GM12878 (cell line): Measurements from ENCODE around the gene EME2. TPM values are rescaled to one million over a fixed set of nuclear protein-coding genes. Genes with fewer than 3 reads are reported as not detected.

ENCODE experiments used
- ATAC-seq: fragments of 200-7000 bp; cut with Tn5 transposase; 3 replicates; pipeline ENCODE4 v1.9.1; 2020; ENCODE audit warnings: mild to moderate bottlenecking, moderate library complexity
- BruUV-seq: library from RNA; stranded (reverse); fragments of 400-500 nt; replicated peaks from 2 replicates; lab custom pipeline; 2021; lab: Mats Ljungman, UMichigan
- CTCF ChIA-PET: fragments of 300-600 bp; sonication (Branson Sonifier 250); formaldehyde crosslinking; extraction: SDS; loops from one replicate; lab custom pipeline; 2021; ENCODE audit warnings: inconsistent platforms; lab: Yijun Ruan, JAX
- POLR2A ChIA-PET: fragments of 350-600 bp; formaldehyde crosslinking; extraction: SDS; loops from one replicate; lab custom pipeline; 2021; ENCODE audit warnings: inconsistent platforms; lab: Charles Lee
- RAD21 ChIA-PET: fragments of 300-600 bp; sonication (Branson Sonifier 250); formaldehyde crosslinking; loops from one replicate; lab custom pipeline; 2023; ENCODE audit warnings: antibody characterized with exemption; ENCODE audit not compliant: unreplicated experiment; lab: Charles Lee
- SMC1A ChIA-PET: fragments of 300-600 bp; sonication (Branson Sonifier 250); formaldehyde crosslinking; loops from one replicate; lab custom pipeline; 2023; ENCODE audit not compliant: unreplicated experiment, uncharacterized antibody; lab: Charles Lee
- DNase-seq: peaks from one replicate; pipeline ENCODE4 v3.0.0-alpha.2; 2011; ENCODE audit warnings: low read depth, low spot score
- FAIRE-seq: peaks from 3 replicates; lab custom pipeline; 2011; peaks lifted over from hg19 to GRCh38; lab: Jason Lieb, UNC
- H2AFZ ChIP-seq: 2 replicates; pipeline ENCODE4 v1.6.0; 2011; ENCODE audit warnings: low read depth, low read length, control low read depth; ENCODE audit not compliant: control insufficient read depth
- H3K27ac ChIP-seq: 2 replicates; pipeline ENCODE4 v1.5.1; 2011; ENCODE audit warnings: control low read depth; ENCODE audit not compliant: control insufficient read depth, insufficient read depth
- H3K27me3 ChIP-seq, 2 experiments: replicated peaks in 1 of 2; 2 replicates each; pipeline versions ENCODE4 v1.6.0 to v1.6.1; 2011; ENCODE audit warnings: low read length in 1 of 2; ENCODE audit not compliant: control insufficient read depth in 2 of 2, insufficient read depth in 2 of 2
- H3K36me3 ChIP-seq, 2 experiments: 2 replicates each; pipeline ENCODE4 v1.5.1; 2011; ENCODE audit warnings: low read length in 1 of 2; ENCODE audit not compliant: control insufficient read depth in 2 of 2, insufficient read depth in 2 of 2
- H3K4me1 ChIP-seq: 2 replicates; pipeline ENCODE4 v1.6.1; 2011; ENCODE audit warnings: mild to moderate bottlenecking, low read length, moderate library complexity, mixed read lengths; ENCODE audit not compliant: control insufficient read depth, insufficient read depth
- H3K4me2 ChIP-seq: 2 replicates; pipeline ENCODE4 v1.6.0; 2011; ENCODE audit warnings: control low read depth; ENCODE audit not compliant: control insufficient read depth, insufficient read depth
- H3K4me3 ChIP-seq: fragments of 200-600 bp; sonication (generic); 2 replicates; pipeline ENCODE4 v1.5.1; 2016
- H3K79me2 ChIP-seq: 2 replicates; pipeline ENCODE4 v1.6.0; 2011; ENCODE audit warnings: low read length; ENCODE audit not compliant: control insufficient read depth, insufficient read depth
- H3K9ac ChIP-seq: 2 replicates; pipeline ENCODE4 v1.8.0; 2011; ENCODE audit warnings: low read length, control low read depth, mixed read lengths; ENCODE audit not compliant: control insufficient read depth, insufficient read depth
- H3K9me3 ChIP-seq: replicated peaks from 3 replicates; pipeline ENCODE4 v1.5.1; 2011; ENCODE audit warnings: mild to moderate bottlenecking, low read length; ENCODE audit not compliant: control insufficient read depth, insufficient read depth
- H4K20me1 ChIP-seq: 2 replicates; pipeline ENCODE4 v1.6.0; 2011; ENCODE audit not compliant: control insufficient read depth, insufficient read depth
- EGR1 ChIP-seq, 2 experiments: IDR thresholded peaks; 1 replicate in 1 of 2; 2 replicates in 1 of 2; pipeline ENCODE4 v1.6.1; 2011 to 2012; ENCODE audit warnings: low read depth in 2 of 2, low read length in 2 of 2, borderline replicate concordance in 1 of 2, mild to moderate bottlenecking in 1 of 2, moderate library complexity in 1 of 2
- FOXK2 ChIP-seq: fragments of 450-650 bp; IDR thresholded peaks from 2 replicates; pipeline ENCODE4 v1.6.1; 2017; ENCODE audit warnings: mild to moderate bottlenecking, moderate library complexity
- HDAC6 ChIP-seq: fragments of 200-600 bp; sonication (generic); IDR thresholded peaks from one replicate; pipeline ENCODE4 v1.8.0; 2017; ENCODE audit warnings: antibody characterized with exemption; ENCODE audit not compliant: unreplicated experiment
- RBBP5 ChIP-seq: fragments of 200-600 bp; sonication (generic); conservative IDR thresholded peaks from 2 replicates; pipeline ENCODE4 v1.6.1; 2016
- RELA ChIP-seq: fragments of 450-650 bp; IDR thresholded peaks from 2 replicates; pipeline ENCODE4 v1.8.0; 2014; ENCODE audit warnings: borderline replicate concordance; ENCODE audit not compliant: partially characterized antibody
- TAF1 ChIP-seq: IDR thresholded peaks from 2 replicates; pipeline ENCODE4 v1.6.1; 2011; ENCODE audit warnings: mild to moderate bottlenecking, low read depth, low read length, borderline replicate concordance
- ZBTB11 ChIP-seq: fragments of 450-650 bp; formaldehyde crosslinking; IDR thresholded peaks from 2 replicates; pipeline ENCODE4 v1.5.0; 2022; ENCODE audit warnings: mild to moderate bottlenecking, missing genetic modification characterization
- ZZZ3 ChIP-seq: IDR thresholded peaks from 2 replicates; pipeline ENCODE4 v1.6.1; 2011; ENCODE audit warnings: low read depth; ENCODE audit not compliant: control insufficient read depth, insufficient read length
- WGBS: methylation state at CpG from one replicate; pipeline ENCODE4 v1.1.6; 2016; ENCODE audit warnings: low lambda C conversion rate; ENCODE audit not compliant: insufficient replicate concordance, insufficient coverage; ENCODE audit errors: missing lambda C conversion rate; 5-methylcytosine and 5-hydroxymethylcytosine counted together
- in situ Hi-C: fragments of 300-500 bp; cut with MboI; formaldehyde crosslinking; loops from 9 replicates; pipeline ENCODE4 v1.14.3; 2018; ENCODE audit warnings: mixed read lengths
- intact Hi-C: fragments of 100-400 bp; cut with micrococcal nuclease; formaldehyde crosslinking; loops from one replicate; pipeline ENCODE4 v1.14.2; 2022; ENCODE audit not compliant: unreplicated experiment
- polyA plus RNA-seq, 11 experiments: library from polyadenylated mRNA; depleted of rRNA in 4 of 11; unstranded in 6 of 11; stranded (reverse) in 5 of 11; fragments of >200 nt; fragmentation: Nextera tagmentation in 4 of 11; fragmentation: Illumina TruSeq in 1 of 11; extraction: Ambion mirVana in 4 of 11; extraction: Trizol in 1 of 11; gene quantifications; 1 replicate in 1 of 11; 2 replicates in 10 of 11; pipeline versions ENCODE4 v1.2.1 to v1.2.3, GENCODE V29; 2011 to 2016; ENCODE audit warnings: inconsistent platforms in 2 of 11, missing spikeins in 2 of 11, low read depth in 1 of 11
- total RNA-seq, 4 experiments: library from RNA; depleted of rRNA in 3 of 4; stranded (reverse); fragments of >200 nt in 3 of 4; fragmentation: Illumina TruSeq in 1 of 4; extraction: Trizol in 1 of 4; gene quantifications; 2 replicates each; pipeline versions ENCODE4 v1.2.1 to v1.2.3, GENCODE V29; 2013 to 2021
- TF ChIP-seq, protein P1 (sequence below): fragments of 450-650 bp; IDR thresholded peaks from 2 replicates; pipeline ENCODE4 v1.6.1; 2017; ENCODE audit warnings: mild to moderate bottlenecking, moderate library complexity
- TF ChIP-seq, protein P2 (sequence below): fragments of 450-650 bp; IDR thresholded peaks from 2 replicates; pipeline ENCODE4 v1.6.1; 2017; ENCODE audit warnings: borderline replicate concordance
- TF ChIP-seq, protein P3 (sequence below): fragments of 450-650 bp; IDR thresholded peaks from 2 replicates; pipeline ENCODE4 v1.6.1; 2018; ENCODE audit warnings: mild to moderate bottlenecking, low read depth, moderate library complexity; ENCODE audit not compliant: partially characterized antibody

Gene EME2
- total and polyA plus RNA-seq, 10 of the 15 experiments (the other 5 are each of a cell fraction or from before 2014, with no cell fraction given) = 0.29 to 16.9 (median 4.1) TPM

- Histone ChIP-seq H3K79me2 (no peaks in the 10 kb centered on the region), H3K4me2 (no peak overlapping the region), H3K4me1 (no peaks in the 10 kb centered on the region), H3K27me3 (no peaks in the 10 kb centered on the region), H3K9ac (no peak overlapping the region), H2AFZ (no peak overlapping the region), H3K27ac (no peak overlapping the region), H4K20me1 (no peaks in the 10 kb centered on the region), H3K4me3 (no peak overlapping the region), H3K9me3 (peaks cover 1% of the 10 kb centered on the region; the same call in 1 of the 3 replicates), H3K36me3 (peaks cover 1 to 10% of the 10 kb centered on the region in 2 experiments; a peak in 3 of 4 replicates)
- BruUV-seq = no TSS peak
- POLR2A ChIA-PET = no interaction called here
- TF ChIP-seq RELA (no peak), FOXK2 (no peak), ZZZ3 (no peak), TAF1 (no peak), RBBP5 (no peak), HDAC6 (no peak), EGR1 (IDR thresholded peaks at IDR 0.05; ENCODE audit: borderline replicate concordance in 1 of 2, low read depth in 2 of 2, low read length in 2 of 2) (no peak), ZBTB11 (CRISPR knock-in tag) (no peak)
- TF ChIP-seq, protein P1, sequence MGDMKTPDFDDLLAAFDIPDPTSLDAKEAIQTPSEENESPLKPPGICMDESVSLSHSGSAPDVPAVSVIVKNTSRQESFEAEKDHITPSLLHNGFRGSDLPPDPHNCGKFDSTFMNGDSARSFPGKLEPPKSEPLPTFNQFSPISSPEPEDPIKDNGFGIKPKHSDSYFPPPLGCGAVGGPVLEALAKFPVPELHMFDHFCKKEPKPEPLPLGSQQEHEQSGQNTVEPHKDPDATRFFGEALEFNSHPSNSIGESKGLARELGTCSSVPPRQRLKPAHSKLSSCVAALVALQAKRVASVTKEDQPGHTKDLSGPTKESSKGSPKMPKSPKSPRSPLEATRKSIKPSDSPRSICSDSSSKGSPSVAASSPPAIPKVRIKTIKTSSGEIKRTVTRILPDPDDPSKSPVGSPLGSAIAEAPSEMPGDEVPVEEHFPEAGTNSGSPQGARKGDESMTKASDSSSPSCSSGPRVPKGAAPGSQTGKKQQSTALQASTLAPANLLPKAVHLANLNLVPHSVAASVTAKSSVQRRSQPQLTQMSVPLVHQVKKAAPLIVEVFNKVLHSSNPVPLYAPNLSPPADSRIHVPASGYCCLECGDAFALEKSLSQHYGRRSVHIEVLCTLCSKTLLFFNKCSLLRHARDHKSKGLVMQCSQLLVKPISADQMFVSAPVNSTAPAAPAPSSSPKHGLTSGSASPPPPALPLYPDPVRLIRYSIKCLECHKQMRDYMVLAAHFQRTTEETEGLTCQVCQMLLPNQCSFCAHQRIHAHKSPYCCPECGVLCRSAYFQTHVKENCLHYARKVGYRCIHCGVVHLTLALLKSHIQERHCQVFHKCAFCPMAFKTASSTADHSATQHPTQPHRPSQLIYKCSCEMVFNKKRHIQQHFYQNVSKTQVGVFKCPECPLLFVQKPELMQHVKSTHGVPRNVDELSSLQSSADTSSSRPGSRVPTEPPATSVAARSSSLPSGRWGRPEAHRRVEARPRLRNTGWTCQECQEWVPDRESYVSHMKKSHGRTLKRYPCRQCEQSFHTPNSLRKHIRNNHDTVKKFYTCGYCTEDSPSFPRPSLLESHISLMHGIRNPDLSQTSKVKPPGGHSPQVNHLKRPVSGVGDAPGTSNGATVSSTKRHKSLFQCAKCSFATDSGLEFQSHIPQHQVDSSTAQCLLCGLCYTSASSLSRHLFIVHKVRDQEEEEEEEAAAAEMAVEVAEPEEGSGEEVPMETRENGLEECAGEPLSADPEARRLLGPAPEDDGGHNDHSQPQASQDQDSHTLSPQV = no peak
- TF ChIP-seq, protein P2, sequence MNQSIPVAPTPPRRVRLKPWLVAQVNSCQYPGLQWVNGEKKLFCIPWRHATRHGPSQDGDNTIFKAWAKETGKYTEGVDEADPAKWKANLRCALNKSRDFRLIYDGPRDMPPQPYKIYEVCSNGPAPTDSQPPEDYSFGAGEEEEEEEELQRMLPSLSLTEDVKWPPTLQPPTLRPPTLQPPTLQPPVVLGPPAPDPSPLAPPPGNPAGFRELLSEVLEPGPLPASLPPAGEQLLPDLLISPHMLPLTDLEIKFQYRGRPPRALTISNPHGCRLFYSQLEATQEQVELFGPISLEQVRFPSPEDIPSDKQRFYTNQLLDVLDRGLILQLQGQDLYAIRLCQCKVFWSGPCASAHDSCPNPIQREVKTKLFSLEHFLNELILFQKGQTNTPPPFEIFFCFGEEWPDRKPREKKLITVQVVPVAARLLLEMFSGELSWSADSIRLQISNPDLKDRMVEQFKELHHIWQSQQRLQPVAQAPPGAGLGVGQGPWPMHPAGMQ = no peak
- TF ChIP-seq, protein P3, sequence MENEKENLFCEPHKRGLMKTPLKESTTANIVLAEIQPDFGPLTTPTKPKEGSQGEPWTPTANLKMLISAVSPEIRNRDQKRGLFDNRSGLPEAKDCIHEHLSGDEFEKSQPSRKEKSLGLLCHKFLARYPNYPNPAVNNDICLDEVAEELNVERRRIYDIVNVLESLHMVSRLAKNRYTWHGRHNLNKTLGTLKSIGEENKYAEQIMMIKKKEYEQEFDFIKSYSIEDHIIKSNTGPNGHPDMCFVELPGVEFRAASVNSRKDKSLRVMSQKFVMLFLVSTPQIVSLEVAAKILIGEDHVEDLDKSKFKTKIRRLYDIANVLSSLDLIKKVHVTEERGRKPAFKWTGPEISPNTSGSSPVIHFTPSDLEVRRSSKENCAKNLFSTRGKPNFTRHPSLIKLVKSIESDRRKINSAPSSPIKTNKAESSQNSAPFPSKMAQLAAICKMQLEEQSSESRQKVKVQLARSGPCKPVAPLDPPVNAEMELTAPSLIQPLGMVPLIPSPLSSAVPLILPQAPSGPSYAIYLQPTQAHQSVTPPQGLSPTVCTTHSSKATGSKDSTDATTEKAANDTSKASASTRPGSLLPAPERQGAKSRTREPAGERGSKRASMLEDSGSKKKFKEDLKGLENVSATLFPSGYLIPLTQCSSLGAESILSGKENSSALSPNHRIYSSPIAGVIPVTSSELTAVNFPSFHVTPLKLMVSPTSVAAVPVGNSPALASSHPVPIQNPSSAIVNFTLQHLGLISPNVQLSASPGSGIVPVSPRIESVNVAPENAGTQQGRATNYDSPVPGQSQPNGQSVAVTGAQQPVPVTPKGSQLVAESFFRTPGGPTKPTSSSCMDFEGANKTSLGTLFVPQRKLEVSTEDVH = no peak
- no peak for DNase-seq
- SMC1A ChIA-PET = no interaction called here
- no peak for FAIRE-seq
- intact Hi-C loops (no loop called here), in situ Hi-C loops (no loop called here)
- ATAC-seq = no peak
- WGBS = 96% methylated on average over 19 of the region's 19 CpGs
- RAD21 ChIA-PET = no interaction called here
- CTCF ChIA-PET = interaction anchor here (1.2 kb wide), 1 partner anchor 16 kb away, joined by 3 read pairs; no protein-coding TSS in a partner anchor
Measured at GRCh38 chr16:1741553-1742165, 31.0 kb upstream of the EME2 start.
